HG03571 (cell line): Measurements from ENCODE around the gene NXPH4.

Source experiments
- ATAC-seq: cut with Tn5 transposase; IDR thresholded peaks from one replicate; pipeline ENCODE4 v1.9.1; 2021; ENCODE audit not compliant: unreplicated experiment

NXPH4 gene

DNA sequence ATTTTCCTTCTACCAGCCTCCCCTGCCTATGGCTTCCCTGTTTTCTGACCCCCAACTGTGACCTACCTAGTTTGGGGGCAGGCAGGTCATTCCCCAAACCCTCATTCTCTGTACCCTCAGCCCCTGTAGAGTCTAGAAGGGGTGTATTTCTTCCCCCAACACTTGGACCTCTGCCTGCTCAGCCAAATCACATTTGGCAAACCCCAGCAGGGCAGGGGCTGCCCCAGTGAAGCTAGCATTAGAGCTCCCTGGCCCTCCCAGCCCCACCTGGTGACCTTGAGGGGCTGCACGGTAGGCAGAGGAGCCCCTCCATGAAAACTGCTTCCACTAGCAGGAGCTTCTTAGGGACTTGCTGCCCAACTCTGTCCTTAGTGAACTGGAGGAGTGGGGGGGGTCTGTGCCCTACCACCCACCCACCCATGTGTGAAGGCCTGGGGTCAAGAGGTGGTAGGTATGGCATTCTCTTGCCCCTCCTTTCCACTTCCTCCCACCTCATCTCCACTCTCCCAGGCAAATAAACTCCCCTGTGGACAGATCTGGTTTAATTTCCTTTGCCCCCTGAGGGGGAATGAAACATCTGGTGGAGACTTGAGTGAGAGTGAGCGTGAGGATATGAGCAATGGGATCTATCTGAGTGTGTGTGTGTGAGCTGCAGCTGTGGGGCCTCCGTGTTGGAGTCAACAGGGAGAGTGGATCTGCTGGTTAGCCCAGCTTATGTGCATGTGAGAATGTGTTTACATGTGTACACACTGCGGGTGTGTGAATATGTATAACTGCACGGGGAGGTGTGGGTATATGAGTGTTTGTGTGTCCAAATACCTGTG is 1.6 kb downstream of the NXPH4 start:
- no peak for ATAC-seq

DNA sequence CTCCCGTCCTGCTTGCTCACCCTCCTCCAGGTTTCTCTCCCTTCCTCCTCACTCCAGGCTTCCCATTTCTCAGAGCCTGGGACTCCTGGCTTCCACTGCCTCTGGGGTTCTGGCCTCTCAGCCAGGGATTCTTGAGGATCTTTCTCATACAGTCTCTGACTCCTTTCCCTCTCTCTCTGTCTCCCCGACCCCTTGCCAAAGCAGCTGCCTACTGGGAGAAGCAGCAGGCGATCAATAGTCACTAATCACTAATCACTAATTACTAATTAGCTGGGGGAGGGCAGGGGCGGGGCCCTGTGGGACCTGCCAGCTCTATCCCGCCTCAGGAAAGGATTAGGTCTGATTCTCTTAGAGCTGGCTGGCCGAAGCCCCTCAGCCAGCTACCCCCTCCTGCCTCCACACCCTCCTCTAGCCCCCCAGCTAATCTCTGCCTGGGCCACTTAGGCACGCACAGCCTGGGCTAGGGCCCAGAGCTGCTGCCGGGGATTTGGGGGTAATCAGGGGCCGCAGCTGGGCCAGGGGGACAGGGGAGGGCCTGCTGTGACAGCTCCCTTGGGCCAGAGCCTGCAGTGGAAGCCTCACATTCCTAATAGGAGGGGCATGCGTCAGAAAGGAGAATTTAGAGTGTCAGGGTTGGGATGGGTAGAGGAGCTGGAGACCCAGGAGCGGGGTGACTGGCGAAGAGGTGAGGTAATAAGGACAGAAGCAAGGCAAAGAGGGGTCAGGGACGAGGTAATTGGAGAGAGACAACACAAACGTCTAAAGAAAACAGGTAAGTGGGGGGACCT is 2.8 kb downstream of the NXPH4 start:
- no peak for ATAC-seq

DNA sequence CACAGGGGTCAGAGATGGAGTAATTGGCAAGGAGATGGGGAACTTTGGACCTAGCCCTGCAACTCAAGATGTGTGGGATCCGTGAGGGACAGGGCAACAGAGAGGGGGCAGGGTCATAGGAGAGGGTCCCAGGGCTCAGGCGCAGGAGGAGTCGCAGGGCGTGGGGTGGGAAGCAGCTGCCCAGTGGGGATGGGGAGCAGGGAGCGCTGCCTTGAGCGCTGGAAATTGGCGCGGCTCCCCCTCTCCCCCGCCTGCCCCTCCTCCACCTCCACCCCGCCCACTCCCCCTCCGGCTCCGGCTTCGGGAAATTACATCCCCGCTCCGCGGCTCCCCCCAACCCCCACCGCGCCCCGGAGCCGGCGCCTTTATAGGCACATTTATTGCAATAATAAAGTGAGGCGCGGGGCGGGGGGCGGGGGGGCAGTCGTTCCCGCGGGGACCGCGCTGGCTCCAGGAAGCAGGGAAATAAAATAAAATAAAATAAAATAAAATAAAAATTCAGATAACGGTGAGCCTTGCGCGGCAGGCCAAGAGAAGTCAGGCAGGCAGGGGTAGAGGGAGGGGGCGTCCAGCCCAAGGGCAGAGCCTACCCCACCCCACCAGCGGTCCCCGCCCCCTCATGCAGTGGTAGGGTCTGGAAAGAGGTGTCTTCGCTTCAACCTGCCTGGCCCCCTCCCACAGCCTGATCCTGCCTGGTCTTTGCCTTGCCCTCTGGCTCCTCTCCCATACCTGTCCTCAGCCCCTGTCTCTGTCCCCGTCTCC is 3.6 kb downstream of the NXPH4 start:
- ATAC-seq, result no peak

DNA sequence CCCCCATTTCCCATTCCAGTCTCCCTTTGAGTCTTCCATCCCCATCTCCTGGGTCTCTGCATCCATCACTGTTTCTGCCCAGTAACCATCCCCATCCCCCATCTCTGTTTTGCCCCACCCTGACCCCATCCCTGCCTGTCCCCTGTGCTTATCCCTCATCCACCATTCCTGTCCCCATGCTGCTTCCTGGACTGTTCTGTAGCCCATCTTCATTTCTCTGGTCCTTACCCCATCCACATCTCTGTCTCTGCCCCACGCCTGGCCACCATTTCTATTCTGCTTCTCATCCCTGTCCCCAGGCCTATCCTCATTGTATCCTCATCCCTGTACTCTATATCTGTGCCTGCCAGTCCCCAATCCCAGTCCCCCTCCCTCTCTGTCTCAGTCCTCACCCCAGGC is 4.2 kb downstream of the NXPH4 start:
- no peak for ATAC-seq

DNA sequence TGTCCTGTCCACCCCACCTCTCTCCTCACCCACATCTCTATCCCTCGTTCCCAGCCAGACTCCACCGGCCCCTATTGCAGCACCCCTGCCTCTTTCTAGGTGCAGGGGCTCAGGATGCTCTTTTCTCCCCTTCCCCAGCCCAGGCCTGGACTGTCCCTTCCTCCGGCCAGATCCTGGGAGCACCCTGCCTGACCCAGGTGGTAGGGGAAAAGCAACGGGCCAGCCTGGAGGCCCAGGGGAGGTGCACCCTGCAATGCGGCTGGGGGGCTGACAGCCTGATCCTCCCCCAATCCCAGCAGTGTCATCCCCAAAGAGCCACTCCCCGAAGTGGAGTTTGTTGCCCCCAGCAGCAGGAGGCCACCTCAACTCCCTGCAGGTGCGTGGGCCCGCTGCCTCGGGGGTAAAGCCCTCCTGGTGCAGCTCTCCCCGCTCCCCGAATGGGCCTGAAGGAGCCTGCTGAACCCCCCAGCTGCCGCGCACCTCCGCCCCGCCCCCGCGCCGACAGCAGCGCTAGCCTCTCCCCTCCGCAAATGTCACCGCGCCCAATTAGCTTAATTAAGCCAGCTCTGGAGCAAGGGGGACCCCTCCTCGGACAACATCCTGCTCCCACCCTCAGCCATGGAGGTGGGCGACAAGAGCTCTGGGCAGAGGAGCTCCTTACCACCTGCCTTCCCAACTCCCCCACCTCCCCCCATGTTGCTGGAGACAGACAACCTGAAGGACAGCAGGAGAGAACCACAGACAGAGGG is 4.7 kb downstream of the NXPH4 start:
- no peak for ATAC-seq

DNA sequence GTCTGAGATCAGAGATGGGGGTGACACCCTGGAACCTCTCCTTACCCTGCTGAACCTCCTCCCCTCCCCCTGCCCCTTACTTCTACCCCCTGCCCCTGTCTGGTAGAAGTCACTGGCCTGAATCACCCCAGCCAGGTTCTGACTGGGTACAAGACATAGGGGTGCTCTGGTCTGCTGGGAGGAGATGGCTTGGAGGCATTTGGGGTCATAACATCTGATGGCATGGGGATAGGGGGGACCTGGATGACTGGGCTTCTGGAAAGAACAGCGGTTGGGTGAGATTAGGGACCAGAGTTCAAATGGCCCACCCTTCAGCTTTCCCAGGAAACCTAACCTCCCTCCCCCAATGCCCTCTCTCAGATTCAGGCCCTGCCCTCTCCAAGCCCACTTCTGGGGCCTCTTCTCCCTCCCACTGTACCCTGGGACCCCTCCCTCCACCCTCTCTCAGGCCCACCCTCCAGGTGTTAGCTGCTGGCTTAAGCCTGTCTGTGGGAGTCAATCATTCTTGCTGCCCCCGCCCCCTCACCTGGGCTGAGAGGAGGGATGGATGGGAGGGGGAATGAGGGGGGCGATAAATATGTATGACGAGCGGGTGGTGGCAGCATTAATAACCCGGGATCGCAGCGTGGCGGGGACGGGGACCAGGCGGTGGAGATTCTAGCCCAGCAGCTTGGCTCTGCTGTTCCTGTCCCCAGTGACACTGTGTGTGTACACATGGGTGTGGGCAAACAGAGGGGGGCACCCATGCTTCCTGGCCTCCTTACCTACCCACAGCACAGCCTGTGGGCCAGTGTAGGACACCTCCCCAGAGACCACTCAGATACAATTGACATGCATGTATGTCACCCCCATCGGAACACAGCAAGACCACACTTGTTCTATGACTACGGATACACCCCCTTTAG is 5.9 kb downstream of the NXPH4 start:
- no peak for ATAC-seq

DNA sequence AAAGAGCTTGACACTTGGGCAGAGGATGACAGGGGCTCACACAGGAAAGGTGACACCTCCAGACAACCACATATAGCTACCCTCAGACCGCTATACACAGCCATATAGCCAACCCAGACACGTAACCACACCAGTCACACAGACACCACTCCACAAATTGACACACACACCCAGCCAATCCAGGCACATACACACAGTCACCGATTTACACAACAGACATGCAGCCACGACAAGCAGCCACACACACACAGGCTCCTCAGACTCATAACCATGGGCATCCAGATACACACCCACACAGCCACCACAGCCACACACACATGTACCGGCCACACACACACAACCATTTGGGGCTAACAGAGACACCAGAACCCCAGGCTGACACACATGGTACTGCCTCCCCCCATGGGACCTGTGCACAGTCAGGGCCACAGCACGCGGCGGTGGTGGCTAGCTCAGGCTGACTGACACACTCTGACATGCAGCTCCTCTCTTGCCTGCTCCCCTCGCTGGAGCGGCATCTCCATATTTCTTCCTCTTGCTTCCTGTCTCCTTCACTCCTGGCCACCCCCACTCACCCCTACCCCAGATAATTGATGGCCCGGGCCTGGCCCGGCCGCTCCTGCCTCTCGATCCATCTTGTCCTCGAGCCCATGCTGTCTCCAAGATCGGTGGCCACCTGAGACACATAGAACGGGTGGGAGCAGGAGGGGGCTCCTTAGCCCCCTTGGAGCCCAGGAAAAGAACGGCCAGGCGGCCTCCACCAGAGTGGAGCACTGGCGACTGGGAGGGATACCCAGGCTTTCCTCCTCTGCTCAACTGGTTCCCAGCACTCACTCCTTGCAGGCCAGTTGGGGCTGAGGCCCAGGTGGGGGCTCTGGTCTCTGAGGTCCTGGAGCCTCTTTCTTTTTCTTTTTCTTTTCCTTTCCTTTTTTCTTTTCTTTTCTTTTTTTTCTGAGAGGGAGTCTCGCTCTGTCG is 6.9 kb downstream of the NXPH4 start:
- no peak for ATAC-seq

DNA sequence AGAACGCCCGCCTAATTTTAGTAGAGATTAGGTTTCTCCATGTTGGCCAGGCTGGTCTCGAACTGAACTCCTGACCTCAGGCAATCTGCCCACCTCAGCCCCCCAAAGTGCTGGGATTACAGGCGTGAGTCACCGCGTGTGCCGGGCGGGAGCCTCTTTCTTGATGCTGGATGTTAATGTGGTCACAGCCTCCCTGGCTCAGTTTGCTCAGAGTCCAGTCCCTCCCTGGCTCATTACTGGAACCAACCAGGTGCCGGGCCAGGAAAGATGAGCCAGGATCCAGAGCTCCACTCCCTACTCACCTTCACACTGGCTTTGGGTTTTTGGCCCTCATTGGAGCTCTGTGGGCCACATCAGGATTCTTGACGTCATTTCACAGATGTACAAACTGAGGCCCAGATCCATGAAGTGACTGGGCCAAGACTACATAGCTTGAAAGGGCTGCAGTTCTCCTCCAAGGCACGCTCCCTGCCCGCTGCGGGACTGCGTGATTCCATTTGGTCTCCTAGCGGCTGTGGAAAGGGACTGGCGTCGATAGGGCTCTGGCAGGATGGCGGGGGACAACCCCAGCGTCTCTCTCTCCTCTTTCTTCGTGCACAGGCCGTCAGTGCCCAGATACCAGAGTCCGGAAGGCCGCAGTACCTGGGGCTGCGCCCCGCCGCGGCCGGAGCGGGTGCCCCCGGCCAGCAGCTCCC is 7.8 kb downstream of the NXPH4 start:
- no peak for ATAC-seq

DNA sequence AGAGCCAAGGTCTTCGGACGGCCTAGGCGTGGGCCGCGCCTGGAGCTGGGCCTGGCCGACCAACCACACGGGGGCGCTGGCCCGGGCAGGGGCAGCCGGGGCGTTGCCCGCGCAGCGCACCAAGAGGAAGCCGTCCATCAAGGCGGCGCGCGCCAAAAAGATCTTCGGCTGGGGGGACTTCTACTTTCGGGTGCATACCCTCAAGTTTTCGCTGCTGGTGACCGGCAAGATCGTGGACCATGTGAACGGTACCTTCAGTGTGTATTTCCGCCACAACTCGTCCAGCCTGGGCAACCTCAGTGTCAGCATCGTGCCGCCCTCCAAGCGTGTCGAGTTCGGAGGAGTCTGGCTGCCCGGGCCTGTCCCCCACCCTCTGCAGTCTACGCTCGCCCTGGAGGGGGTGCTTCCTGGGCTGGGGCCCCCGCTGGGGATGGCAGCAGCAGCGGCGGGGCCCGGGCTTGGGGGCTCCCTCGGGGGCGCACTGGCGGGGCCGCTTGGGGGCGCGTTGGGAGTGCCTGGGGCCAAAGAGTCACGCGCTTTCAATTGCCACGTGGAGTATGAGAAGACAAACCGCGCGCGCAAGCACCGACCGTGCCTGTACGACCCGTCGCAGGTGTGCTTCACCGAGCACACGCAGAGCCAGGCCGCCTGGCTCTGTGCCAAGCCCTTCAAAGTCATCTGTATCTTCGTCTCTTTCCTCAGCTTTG is 8.5 kb downstream of the NXPH4 start:
- no peak for ATAC-seq

DNA sequence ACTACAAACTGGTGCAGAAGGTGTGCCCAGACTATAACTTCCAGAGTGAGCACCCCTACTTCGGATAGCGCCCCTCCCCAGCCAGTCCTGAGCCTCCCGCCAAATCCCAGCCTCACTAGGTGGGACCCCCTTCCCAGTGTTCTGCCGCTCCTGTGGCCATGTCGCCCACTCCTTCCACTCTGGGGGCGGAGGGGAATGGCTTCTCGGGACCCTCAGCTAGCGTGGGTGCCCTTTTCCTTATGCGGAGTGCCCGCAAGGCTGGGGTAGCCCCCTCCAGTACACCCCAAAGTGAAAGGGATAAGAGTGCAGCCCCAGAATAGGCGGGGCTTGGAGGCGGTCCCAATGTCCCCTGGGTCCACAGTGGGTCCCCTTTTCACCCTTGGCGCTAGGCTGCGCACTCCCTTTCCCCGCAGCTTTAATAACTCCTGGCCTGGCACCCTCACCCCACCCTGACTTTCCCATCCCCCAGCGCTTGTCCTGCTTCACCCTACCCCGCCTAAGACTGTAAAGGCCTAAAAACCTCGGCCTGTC is 9.2 kb downstream of the NXPH4 start:
- ATAC-seq, result no peak

DNA sequence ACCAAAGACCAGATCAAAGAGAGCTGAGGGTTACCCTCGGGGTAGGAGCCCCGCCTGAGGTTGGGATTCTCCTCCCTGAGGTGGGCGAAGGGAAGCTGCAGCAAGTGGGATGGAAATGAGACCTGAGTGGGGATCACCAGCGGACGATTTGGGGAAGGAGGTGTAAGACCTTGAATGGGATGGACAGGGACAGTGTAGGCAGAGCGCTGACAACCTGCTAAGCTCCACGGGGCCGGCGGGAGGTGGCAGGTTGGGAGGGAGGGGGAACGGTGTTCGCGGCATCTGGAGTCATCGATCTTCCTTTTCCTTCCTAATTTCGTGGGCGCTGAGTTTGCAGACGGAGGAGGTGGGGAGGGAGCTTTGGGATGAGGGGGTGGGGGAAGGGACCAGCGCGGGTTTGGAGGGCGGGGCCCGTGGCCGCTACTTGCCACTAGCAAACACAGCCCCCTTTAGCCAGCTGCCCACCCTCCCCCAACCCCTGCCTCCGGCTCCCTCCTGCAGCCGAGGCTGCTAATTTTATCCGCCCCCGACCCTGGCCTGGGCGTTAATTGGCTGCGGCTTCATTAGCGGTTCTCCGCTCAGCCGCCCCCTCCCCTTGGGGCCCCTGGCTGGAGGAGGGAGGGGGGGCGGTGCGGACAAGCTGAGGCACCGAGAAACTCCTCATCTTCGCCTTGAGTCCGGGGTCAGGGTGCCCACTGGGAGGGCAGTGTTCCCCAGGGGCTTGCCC is 10.2 kb downstream of the NXPH4 start:
- ATAC-seq, result no peak

DNA sequence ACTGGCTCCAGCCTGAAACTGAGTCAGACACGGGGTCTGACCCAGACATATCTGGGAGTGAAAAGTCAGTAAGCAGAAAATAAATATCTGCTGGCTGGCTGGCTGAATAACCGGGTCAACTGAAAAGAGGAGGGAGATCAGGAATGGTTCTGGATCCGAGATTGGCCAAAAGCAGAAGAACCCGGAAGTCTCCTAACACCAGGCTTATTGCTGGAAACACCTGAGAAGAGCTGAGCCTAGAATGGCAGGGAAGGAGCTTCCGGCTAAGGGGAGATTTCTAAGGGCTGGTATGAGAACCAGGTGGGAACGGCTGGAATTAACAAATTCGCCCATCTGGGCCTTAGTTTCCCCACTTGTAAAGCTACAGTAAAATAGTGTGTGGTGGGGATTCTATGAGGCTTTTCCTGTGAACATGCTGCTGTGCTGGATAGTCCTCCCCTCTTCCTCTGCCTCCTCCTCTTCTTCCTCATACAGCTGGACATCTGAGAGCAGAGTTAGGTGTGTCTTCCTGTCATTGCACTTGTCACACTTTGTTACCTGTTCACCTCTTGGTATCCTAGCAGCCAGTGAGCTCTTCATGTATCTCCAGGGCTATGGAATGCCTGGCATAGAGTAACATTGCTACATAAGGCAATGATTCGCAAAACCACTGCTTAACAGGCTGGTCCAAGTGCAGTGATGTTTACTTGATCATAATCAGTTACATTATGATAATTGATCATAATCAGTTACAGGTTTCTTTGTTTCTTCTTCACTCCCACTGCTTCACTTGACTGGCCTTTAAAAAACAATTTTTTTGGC is 10.9 kb downstream of the NXPH4 start:
- ATAC-seq, result no peak

DNA sequence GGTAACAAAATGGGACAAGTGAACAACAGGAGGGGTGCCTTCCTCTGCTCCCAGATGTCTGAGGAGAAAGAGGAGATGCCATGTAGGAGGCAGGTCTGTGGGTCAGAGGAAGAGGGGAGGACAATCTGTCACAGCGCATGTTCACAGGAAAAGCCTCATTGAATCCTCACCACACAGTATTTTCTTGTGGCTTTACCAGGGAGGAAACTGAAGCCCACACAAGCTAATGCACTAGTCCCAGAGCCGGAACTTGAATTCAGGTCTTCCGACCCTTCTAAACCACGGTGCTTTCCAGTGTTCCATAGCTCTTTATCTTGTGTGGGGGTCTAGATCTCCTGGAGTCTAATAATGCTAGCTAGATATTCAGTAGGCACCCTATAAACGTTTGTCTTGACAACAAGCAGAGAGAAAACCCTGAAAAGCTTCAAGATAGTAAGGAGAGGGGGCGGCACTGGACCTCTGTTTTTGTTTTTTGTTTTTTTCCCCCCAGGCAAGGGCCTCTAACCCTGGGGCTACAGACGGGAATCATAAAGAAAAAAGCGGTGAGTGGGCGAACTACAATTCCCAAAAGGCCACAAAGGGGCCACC is 12.5 kb downstream of the NXPH4 start:
- ATAC-seq, result no peak

DNA sequence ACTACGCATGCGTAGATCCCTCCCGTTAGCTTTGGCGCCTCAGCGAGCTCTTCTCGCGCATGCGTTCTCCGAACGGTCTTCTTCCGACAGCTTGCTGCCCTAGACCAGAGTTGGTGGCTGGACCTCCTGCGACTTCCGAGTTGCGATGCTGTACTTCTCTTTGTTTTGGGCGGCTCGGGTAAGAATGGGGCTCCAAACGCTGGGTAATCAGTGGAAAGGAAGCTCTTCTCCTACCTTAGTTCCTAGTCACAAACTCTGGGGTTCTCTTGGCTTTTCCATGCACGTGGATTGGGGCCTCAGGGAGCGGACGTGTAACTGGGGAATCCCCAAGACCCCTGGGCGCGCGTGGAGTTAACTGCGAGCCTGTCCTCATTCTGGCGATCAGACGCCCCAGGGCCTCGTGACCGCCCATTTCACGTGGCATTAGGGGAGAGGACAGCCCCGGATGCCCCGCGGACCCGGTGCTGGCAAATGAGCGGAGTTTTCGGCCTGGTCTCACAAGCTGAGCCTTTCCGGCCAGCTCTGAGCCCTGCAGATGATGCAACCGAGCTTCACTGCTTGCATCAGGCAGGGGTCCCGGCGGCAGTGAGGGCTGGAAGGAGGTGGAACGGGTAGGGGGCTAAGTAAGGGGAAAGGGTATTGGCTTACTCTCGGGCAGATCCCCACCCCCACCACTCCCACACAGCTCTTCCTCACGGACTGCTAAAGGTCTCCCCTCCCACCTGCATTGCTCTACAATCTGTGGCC is 13.2 kb downstream of the NXPH4 start, which contains the start of gene SHMT2:
Gene SHMT2 (plus strand): TSS at position 78 of the 747 bp plus-strand sequence. CDS start 68 bp downstream, at position 146.
- ATAC-seq, result peak; percentile 56
